HepG2 (cell line): Measurements from ENCODE around the gene DZANK1. TPM values are rescaled to one million over a fixed set of nuclear protein-coding genes. Genes with fewer than 3 reads are reported as not detected.

Experiments used
- ATF6 ChIP-seq: sonication (generic); formaldehyde crosslinking; conservative IDR thresholded peaks from 2 replicates; pipeline ENCODE4 v1.4.0; 2020; ENCODE audit warnings: missing genetic modification reagents
- ATF7 ChIP-seq, 2 experiments: fragments of 450-650 bp in 1 of 2; sonication (generic) in 1 of 2; formaldehyde crosslinking in 1 of 2; IDR thresholded peaks; 2 replicates each; pipeline versions ENCODE4 v1.4.0 to v1.6.1; 2016 to 2020; ENCODE audit warnings: antibody characterized with exemption in 1 of 2, mild to moderate bottlenecking in 1 of 2, missing genetic modification reagents in 1 of 2
- CHD4 ChIP-seq: fragments of 200-600 bp; sonication (generic); IDR thresholded peaks from 2 replicates; pipeline ENCODE4 v1.7.0; 2017; ENCODE audit warnings: mild to moderate bottlenecking, low read length, borderline replicate concordance
- EED ChIP-seq: sonication (generic); formaldehyde crosslinking; IDR thresholded peaks from 2 replicates; pipeline ENCODE4 v1.5.0; 2020; ENCODE audit warnings: mild to moderate bottlenecking, missing genetic modification reagents
- GFI1 ChIP-seq: sonication (generic); formaldehyde crosslinking; IDR thresholded peaks from 2 replicates; pipeline ENCODE4 v1.5.0; 2020; ENCODE audit warnings: missing genetic modification reagents, mild to moderate bottlenecking, borderline replicate concordance
- PRPF4 ChIP-seq: fragments of 200-400 bp; formaldehyde crosslinking; IDR thresholded peaks from 2 replicates; pipeline ENCODE4 v1.6.1; 2016; ENCODE audit warnings: low read length, low read depth; ENCODE audit not compliant: poor library complexity, severe bottlenecking
- RFX5 ChIP-seq: IDR thresholded peaks from 2 replicates; pipeline ENCODE4 v1.6.1; 2011; ENCODE audit warnings: low read depth, low read length, improper control_type of control experiment
- SCMH1 ChIP-seq: sonication (generic); formaldehyde crosslinking; IDR thresholded peaks from 2 replicates; pipeline ENCODE4 v1.9.0; 2021; ENCODE audit warnings: missing genetic modification reagents, mild to moderate bottlenecking, borderline replicate concordance
- TBL1XR1 ChIP-seq: fragments of 150-350 bp; IDR thresholded peaks from 2 replicates; pipeline ENCODE4 v1.6.1; 2014; ENCODE audit warnings: borderline replicate concordance, low read length; ENCODE audit not compliant: partially characterized antibody
- TRAFD1 ChIP-seq: sonication (generic); formaldehyde crosslinking; IDR thresholded peaks from 2 replicates; pipeline ENCODE4 v1.5.1; 2020; ENCODE audit warnings: missing genetic modification reagents, mild to moderate bottlenecking, borderline replicate concordance
- ZBTB25 ChIP-seq: IDR thresholded peaks from 2 replicates; pipeline ENCODE4 v1.6.1; 2018; ENCODE audit warnings: missing genetic modification reagents
- ZNF235 ChIP-seq: sonication (generic); formaldehyde crosslinking; IDR thresholded peaks from 2 replicates; pipeline ENCODE4 v1.8.1; 2023; ENCODE audit warnings: mild to moderate bottlenecking, missing genetic modification reagents, borderline replicate concordance
- ZNF331 ChIP-seq: sonication (generic); formaldehyde crosslinking; IDR thresholded peaks from 2 replicates; pipeline ENCODE4 v1.4.0; 2020; ENCODE audit warnings: missing genetic modification reagents
- ZNF563 ChIP-seq: sonication (generic); formaldehyde crosslinking; IDR thresholded peaks from 2 replicates; pipeline ENCODE4 v1.8.0; 2022; ENCODE audit warnings: mild to moderate bottlenecking, moderate library complexity, missing genetic modification reagents
- ZNF597 ChIP-seq: sonication (generic); formaldehyde crosslinking; IDR thresholded peaks from 2 replicates; pipeline ENCODE4 v1.5.0; 2020; ENCODE audit warnings: missing genetic modification reagents
- ZNF784 ChIP-seq: sonication (generic); formaldehyde crosslinking; IDR thresholded peaks from 2 replicates; pipeline ENCODE4 v1.5.1; 2020; ENCODE audit warnings: missing genetic modification reagents, mild to moderate bottlenecking, borderline replicate concordance
- ZNF790 ChIP-seq: sonication (generic); formaldehyde crosslinking; IDR thresholded peaks from 2 replicates; pipeline ENCODE4 v1.8.0; 2022; ENCODE audit warnings: missing genetic modification reagents, mild to moderate bottlenecking, borderline replicate concordance
- ZUFSP ChIP-seq: sonication (generic); formaldehyde crosslinking; IDR thresholded peaks from 2 replicates; pipeline ENCODE4 v1.9.0; 2021; ENCODE audit warnings: missing genetic modification reagents, mild to moderate bottlenecking, borderline replicate concordance
- polyA plus RNA-seq, 8 experiments: library from polyadenylated mRNA; depleted of rRNA in 3 of 8; stranded (reverse) in 7 of 8; unstranded in 1 of 8; fragments of >200 nt; fragmentation: Illumina TruSeq in 4 of 8; extraction: Trizol in 4 of 8; gene quantifications; 2 replicates each; pipeline versions ENCODE4 v1.2.1 to v1.2.3, GENCODE V29; 2011 to 2016; ENCODE audit warnings: low read depth in 4 of 8, missing spikeins in 1 of 8, mixed read lengths in 1 of 8; ENCODE audit not compliant: insufficient read depth in 1 of 8
- total RNA-seq, 5 experiments: library from RNA; depleted of rRNA; stranded (reverse); fragments of >200 nt; fragmentation: Illumina TruSeq; extraction: Trizol; gene quantifications; 2 replicates each; pipeline ENCODE4 v1.2.3, GENCODE V29; 2016; ENCODE audit warnings: low read depth in 1 of 5

Gene DZANK1
- total and polyA plus RNA-seq, 2 of the 13 experiments (the other 11 are each of a cell fraction or from before 2014, with no cell fraction given), result 1.6 to 3.2 TPM

- TF ChIP-seq ZBTB25 (CRISPR knock-in tag) (peak; percentile 89), TRAFD1 (0 out of 2 replicates have a peak, but pooled peaks have one; percentile 74), PRPF4 (no peak), GFI1 (CRISPR knock-in tag) (peak; percentile 66; the same call in 1 of the 2 replicates), CHD4 (no peak), TBL1XR1 (peak; percentile 85), ZNF563 (CRISPR knock-in tag) (peak; percentile 61; the same call in 1 of the 2 replicates), EED (CRISPR knock-in tag) (peak; percentile 96), ATF7 (IDR thresholded peaks at IDR 0.05) (peak; percentile 95), ATF7 (CRISPR knock-in tag; IDR thresholded peaks at IDR 0.05) (peak; percentile 98), RFX5 (peak; percentile 90), ZUFSP (CRISPR knock-in tag) (no peak), ZNF235 (CRISPR knock-in tag) (no peak; the same call in 1 of the 2 replicates), ZNF784 (CRISPR knock-in tag) (no peak), ZNF790 (CRISPR knock-in tag) (peak; percentile 15; the same call in 1 of the 2 replicates), SCMH1 (CRISPR knock-in tag) (no peak), ZNF597 (CRISPR knock-in tag) (no peak), ZNF331 (peak; percentile 73), ATF6 (CRISPR knock-in tag) (no peak)
These were observed 40.7 kb upstream of the DZANK1 start, which contains the start of gene SEC23B (continued) for GRCh38 chr20:18507218-18508191.
